ENCODE measurements around the gene FSHR. TPM values are rescaled to one million over a fixed set of nuclear protein-coding genes. Genes with fewer than 3 reads are reported as not detected.

FSHR gene
- total and polyA plus RNA-seq, 9 donors, result 0.22 to 4.0 (median 1.8) TPM

DNA sequence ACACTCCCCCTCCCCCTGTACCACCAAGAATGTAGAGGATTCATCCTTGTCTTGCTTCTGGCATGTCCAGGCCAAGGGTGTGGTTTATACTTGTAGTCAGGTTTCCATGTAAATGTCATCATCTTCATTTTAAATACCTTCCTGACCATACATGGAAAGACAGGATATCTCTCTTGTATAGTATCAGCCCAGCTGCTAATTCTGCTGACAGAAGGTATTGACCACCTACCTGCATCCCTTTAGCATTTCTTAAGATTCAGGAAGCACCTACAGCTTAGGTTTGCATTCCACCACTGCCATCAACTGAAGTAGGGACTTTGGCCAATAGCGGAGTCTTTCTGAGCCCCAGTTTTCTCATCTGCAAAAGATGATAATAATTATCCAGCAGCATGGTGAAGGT is 22.9 kb upstream of the FSHR start:
- DNase-seq, result no peak
- Histone ChIP-seq H3K4me1 (ENCODE audit: insufficient read depth) (no peaks in the 10 kb centered on the region), H3K27me3 (no peaks in the 10 kb centered on the region), H3K36me3 (no peaks in the 10 kb centered on the region), H3K4me3 (no peak overlapping the region), H3K27ac (no peak overlapping the region), H3K9me3 (no peaks in the 10 kb centered on the region)
- no peak for TF ChIP-seq POLR2A (IDR thresholded peaks at IDR 0.05)
- TF ChIP-seq EP300 (IDR thresholded peaks at IDR 0.05), result no peak
- TF ChIP-seq, protein P1, sequence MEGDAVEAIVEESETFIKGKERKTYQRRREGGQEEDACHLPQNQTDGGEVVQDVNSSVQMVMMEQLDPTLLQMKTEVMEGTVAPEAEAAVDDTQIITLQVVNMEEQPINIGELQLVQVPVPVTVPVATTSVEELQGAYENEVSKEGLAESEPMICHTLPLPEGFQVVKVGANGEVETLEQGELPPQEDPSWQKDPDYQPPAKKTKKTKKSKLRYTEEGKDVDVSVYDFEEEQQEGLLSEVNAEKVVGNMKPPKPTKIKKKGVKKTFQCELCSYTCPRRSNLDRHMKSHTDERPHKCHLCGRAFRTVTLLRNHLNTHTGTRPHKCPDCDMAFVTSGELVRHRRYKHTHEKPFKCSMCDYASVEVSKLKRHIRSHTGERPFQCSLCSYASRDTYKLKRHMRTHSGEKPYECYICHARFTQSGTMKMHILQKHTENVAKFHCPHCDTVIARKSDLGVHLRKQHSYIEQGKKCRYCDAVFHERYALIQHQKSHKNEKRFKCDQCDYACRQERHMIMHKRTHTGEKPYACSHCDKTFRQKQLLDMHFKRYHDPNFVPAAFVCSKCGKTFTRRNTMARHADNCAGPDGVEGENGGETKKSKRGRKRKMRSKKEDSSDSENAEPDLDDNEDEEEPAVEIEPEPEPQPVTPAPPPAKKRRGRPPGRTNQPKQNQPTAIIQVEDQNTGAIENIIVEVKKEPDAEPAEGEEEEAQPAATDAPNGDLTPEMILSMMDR (IDR thresholded peaks at IDR 0.05), result no peak
- 96 to 100% (median 99%) methylated on average over 1 of the region's 1 CpG for WGBS, 3 donors
- intact Hi-C loops (cut with DNase I), result no loop called here

DNA sequence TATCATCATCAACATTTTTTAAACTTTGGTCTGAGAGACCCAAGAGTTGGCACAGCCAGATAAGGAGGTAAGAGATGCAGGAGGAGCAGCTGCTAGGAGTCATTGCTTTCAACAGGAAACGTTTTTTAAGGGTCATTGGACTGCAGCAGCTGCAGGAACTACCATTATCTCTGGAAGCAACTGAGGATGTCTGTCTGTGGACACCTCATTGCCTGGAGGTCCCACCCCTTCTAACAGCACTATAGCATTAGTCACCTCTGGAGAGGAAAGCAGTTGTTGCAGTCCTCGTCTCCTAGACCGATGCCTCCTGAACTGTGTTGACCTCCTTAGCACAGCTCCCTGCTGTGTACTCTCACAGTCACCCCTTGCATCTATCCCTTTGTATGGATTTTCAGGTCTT is 21.5 kb upstream of the FSHR start:
- no peaks in the 10 kb centered on the region for H3K36me3 ChIP-seq
- no peak overlapping the region for H3K4me3 ChIP-seq
- TF ChIP-seq, protein P1 (IDR thresholded peaks at IDR 0.05), result no peak
- TF ChIP-seq EP300 (IDR thresholded peaks at IDR 0.05) (no peak), POLR2A (IDR thresholded peaks at IDR 0.05) (no peak)
- H3K27me3 ChIP-seq, result no peaks in the 10 kb centered on the region
- no peaks in the 10 kb centered on the region for H3K4me1 ChIP-seq (ENCODE audit: insufficient read depth)
- no peak overlapping the region for H3K27ac ChIP-seq
- 64 to 75% (median 67%) methylated on average over 3 of the region's 3 CpGs for WGBS, 3 donors
- intact Hi-C loops (cut with DNase I), result no loop called here
- H3K9me3 ChIP-seq, result no peaks in the 10 kb centered on the region
- DNase-seq, result no peak

DNA sequence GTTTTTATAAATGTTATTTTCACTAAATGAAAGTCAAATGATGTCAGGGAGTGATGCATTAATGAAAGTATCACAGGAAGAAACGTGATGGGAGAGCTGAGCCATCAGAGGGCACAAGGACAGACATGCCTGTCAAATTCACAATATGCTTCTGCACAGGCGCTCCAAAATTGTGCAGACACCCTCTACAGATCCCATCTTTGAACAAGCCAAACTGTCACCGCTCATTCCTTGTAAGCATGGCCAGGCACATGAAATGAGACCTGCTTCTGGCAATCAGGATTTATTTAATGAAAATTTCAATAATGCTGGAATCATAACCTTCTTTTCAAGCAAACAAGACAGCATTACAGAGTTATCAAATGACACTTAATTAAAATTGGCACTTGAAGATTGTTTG is 20.4 kb upstream of the FSHR start:
- WGBS, 3 donors, result 72 to 75% (median 73%) methylated on average over 3 of the region's 3 CpGs
- intact Hi-C loops (cut with DNase I), result no loop called here
- no peak for DNase-seq
- Histone ChIP-seq H3K36me3 (no peaks in the 10 kb centered on the region), H3K27me3 (no peaks in the 10 kb centered on the region), H3K9me3 (no peaks in the 10 kb centered on the region), H3K27ac (no peak overlapping the region), H3K4me3 (no peak overlapping the region), H3K4me1 (ENCODE audit: insufficient read depth) (no peaks in the 10 kb centered on the region)
- TF ChIP-seq EP300 (IDR thresholded peaks at IDR 0.05) (no peak), POLR2A (IDR thresholded peaks at IDR 0.05) (no peak)
- TF ChIP-seq, protein P1 (IDR thresholded peaks at IDR 0.05), result no peak

DNA sequence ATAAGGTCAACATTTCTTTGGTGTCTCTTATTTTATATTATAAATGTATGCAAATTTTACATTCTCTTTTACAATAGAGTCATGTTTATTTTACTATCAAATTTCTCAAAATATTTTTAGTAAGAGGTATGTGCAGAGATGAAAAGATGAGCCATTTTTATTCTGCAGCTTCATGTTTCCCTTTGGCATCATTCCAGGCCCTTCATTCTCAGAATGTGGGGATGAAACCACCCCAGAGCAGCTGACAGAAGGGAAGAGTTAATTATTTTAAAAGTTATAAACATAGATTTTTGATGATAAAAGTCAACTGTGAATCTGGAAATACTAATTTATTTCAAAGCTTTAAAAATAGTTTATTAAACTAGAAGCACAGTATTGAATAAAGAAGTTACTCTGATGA is 12.8 kb upstream of the FSHR start:
- Histone ChIP-seq H3K27ac (no peak overlapping the region), H3K4me1 (ENCODE audit: insufficient read depth) (peaks cover 6% of the 10 kb centered on the region), H3K4me3 (no peak overlapping the region), H3K36me3 (no peaks in the 10 kb centered on the region), H3K9me3 (no peaks in the 10 kb centered on the region), H3K27me3 (no peaks in the 10 kb centered on the region)
- TF ChIP-seq, protein P1 (IDR thresholded peaks at IDR 0.05), result no peak
- TF ChIP-seq POLR2A (IDR thresholded peaks at IDR 0.05) (no peak), EP300 (IDR thresholded peaks at IDR 0.05) (no peak)
- no peak for DNase-seq
- intact Hi-C loops (cut with DNase I), result no loop called here

DNA sequence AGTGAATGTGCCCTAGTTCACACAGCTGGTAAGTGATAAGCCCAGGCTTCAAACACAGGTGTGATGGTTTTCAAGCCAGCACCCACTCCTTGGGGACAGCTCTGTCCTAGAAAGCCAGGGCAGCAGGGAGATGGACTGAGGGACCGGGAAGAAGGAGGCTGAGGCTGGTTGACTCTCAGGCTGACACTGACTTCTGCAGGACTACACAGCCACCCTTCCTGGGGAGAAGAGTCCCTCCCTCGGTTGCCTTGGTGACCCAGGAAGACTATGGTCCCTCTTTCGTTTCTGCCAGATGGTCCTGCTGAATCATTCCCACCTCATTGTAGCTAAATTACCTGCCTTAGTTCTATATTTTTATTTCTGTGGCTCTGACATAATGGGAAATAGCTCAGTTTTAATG is 11.3 kb upstream of the FSHR start:
- H3K36me3 ChIP-seq, result no peaks in the 10 kb centered on the region
- intact Hi-C loops (cut with DNase I), result no loop called here
- TF ChIP-seq EP300 (IDR thresholded peaks at IDR 0.05) (no peak), POLR2A (IDR thresholded peaks at IDR 0.05) (no peak)
- TF ChIP-seq, protein P1 (IDR thresholded peaks at IDR 0.05), result no peak
- H3K4me1 ChIP-seq (ENCODE audit: insufficient read depth), result peaks cover 6% of the 10 kb centered on the region
- no peak overlapping the region for H3K27ac ChIP-seq
- H3K4me3 ChIP-seq, result no peak overlapping the region
- no peaks in the 10 kb centered on the region for H3K9me3 ChIP-seq
- no peaks in the 10 kb centered on the region for H3K27me3 ChIP-seq
- WGBS, 3 donors, result 61 to 78% (median 75%) methylated on average over 3 of the region's 3 CpGs
- DNase-seq, result no peak
